ENCODE measurements around the gene CNPY4.
A peak's percentile ranks its signal among the peaks of the same experiment; 100 is the strongest.

The CNPY4 gene, protein sequence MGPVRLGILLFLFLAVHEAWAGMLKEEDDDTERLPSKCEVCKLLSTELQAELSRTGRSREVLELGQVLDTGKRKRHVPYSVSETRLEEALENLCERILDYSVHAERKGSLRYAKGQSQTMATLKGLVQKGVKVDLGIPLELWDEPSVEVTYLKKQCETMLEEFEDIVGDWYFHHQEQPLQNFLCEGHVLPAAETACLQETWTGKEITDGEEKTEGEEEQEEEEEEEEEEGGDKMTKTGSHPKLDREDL

DNA sequence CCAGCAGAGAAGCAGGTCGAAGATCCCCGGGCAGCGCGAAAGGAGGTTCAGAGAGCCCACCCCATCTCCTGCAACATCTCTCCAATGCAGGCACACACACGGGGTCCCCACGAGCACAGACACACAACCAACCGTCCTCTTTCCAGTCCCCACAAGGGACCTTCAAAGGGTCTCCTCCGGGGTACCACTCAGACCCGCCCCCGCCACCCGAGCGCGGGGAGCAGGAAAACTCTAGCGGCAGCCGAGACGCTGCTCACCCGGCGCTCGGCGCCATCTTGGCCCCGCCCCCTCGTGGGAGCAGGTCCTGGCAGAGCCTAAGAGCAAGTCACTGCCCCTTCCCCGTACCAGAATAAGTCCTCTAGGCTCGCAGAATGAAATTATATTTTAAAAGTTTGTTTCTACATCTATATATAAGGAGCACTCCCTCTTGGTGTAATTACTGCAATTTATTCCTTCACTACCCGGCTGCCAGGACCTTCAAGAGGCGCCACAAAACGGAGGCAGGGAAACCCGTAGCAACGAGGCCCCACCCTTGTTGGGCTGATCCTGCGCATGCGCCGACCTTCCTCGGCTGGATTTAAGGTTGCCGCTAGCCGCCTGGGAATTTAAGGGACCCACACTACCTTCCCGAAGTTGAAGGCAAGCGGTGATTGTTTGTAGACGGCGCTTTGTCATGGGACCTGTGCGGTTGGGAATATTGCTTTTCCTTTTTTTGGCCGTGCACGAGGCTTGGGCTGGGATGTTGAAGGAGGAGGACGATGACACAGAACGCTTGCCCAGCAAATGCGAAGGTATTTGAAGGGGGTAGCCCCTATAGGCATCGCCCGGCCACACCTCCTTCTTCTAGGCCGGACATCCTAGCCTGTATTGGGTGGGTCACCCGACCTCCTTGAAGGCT is at the start of gene CNPY4, which contains the start of gene TAF6:
Gene CNPY4, plus strand, starts transcription at position 563 of the 898 bp plus-strand sequence. Its CDS starts 111 bp downstream, at position 674.
Gene TAF6, minus strand, starts transcription at position 287 of the 898 bp plus-strand sequence. CDS start 5,149 bp downstream, outside the sequence.
- DNase-seq, result peak; percentile 93 to 98

DNA sequence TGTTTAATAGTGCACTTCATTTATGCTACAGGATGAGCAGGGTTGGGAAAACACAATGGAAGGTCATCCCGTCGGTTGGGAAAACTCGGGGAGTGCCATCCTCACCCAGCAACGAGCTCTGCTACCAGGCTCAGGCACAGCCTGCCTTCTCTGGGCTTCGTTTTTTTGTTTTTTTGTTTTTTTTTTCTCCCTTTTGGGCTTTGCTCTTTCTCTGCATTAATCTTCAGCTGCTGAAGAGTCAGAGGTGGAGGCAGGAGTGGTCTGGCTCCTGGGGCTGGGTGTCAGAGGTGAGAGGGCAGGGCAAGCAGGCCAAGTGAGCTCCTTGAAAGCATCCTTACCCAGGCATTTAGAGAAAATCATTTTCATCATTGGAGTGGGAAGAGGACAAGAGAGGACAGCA is 49.4 kb upstream of the CNPY4 start:
- no peak for DNase-seq

DNA sequence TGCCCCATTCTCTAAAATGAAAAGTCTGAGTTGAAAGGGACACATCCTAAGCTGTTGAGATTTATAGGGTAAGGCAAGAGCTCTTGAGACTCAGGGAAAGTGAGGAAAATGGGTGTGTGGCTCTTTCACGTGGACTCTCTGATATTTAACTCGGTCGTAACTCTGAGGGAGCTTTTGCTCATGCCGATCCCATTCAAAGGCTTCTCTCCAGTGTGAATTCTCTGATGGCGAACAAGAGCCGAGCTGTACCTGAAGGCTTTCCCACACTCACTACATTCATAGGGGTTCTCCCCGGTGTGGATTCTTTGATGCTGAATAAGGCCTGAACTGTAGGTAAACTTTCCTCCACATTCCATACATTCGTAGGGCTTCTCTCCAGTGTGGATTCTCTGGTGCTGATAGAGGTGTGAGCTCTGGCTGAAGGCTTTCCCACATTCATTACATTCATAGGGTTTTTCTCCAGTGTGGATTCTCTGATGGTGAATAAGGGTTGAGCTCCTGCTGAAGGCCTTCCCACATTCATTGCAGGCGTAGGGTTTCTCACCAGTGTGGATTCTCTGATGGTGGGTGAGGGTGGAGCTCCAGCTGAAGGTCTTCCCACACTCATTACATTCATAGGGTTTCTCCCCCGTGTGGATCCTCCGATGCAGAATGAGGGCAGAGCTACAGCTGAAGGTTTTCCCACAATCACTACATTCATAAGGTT is 48.3 kb upstream of the CNPY4 start:
- no peak for DNase-seq

DNA sequence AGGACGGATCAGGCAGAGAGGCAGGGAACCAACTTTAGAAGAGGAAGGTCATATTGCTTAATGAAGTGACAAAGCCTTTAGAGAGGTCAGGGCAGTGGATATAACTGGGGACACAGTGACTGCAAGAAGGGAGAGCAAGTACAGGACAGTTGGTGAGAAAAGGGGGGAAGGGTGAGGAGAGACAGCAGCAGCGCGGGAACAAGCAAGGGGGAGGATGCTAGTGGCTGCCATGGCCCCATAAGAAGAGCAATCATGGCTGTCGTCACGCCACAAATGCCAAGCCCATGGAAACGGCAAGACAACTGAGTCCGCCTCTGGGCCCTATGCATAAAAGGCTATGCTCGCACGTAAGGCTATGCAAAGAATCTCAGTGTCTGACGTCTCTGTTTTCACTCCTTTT is 47.0 kb upstream of the CNPY4 start:
- DNase-seq, result no peak

DNA sequence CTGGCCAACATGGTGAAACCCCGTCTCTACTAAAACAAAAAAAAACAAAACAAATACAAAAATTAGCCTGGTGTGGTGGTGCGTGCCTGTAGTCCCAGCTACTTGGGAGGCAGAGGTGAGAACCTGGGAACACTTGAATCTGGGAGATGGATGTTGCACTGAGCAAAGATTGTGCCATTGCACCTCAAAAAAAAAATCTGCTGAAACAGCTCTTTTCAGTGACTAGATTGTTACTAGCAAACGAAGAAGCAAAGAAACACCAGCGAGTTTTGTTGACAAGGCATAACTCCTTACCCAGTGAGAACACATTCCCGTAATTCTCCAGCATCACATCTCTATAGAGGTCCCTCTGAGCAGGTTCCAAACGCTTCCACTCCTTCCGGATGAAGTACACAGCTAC is 44.6 kb upstream of the CNPY4 start:
- DNase-seq, result no peak

DNA sequence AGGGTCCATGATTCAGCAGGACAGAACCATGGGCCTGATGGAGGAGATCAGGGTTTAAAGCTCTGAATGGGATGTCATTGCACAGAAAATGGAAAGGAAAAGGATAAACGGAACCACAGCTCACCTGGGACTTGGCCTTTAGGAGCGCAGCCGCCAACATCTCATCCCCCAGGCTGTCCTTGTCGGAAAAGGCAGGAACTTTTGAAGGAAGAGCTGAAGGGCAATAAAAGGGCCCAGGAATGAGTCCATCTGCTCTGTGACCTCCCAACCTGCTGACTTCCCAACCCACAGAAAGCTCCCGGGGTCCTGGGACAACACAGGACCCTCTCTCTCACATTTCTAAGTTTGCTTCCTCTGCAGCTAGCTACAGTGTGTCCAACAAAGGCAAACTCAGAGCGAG is 44.0 kb upstream of the CNPY4 start:
- no peak for DNase-seq

DNA sequence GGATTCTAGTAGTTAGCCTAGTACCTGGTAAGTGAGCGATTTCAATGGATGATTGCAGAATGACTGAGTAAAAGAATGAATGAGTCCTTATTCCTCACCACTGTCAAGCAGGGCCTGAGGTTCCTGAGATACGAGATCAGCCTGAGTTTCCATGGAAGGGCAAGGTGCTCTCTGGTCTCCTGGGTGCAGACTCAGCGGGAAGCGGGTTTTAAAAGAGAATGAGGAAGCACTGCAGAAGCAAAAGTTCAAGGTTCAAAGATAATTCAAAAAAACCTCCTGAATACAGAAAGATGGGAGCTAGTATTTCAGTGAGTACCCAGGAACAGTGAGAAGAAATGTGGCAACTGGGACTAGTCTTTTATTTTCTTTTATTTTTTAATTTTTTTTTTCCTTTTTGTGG is 42.2 kb upstream of the CNPY4 start:
- no peak for DNase-seq

DNA sequence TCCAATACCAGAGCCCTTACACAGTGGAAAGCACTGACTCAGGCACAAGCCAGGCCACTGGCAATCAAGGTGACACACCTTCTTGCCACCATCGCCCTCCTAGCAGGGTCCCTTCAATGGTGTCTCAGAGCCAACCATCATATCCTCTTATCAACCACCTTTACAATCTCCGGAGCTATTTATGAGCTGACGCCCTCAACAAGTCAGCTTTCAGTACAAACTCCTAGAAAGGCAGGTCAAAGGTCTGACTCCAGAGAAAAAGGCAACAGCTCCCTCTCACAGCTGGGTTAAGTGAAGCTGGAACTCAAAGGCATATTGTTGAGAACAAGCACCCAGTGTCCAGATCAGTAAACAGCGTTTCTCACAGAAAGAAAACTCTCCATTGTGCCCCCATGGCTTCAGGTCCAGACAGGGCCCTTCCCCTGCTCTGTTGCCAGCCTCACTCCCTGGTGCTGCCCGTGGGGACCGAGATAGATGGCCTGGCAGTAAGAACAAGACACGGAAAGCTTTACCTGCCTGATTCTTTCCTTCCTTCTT is 40.3 kb upstream of the CNPY4 start:
- no peak for DNase-seq

DNA sequence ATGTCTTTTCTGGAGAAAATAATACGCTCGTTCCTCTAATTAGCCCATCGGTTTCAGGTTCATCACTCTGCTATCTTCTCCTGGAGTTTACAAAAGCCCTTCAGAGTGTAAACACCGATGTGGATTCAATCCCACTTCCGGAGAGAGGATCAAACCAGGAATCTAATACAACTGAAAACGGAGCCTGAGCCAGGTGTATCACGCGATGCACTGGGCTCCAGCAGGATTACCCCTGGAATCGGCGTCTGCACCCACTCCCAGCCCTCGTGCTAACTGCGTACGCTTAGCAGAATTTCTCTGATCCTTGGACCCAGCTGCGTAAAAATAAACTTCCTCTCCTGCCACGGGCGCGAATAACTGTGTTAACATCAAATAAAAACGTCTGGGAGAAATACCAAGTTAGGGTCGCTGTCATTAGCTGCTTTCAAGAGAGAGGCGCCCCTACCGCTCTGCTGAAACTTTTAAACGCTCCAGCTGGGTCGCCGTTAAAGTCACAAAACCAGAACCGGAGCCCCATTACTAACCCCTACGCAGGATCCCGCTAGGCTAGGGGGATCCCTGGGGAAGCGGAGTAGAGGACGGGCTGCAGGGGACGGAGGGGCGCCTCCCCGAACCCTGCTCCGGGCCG is 38.4 kb upstream of the CNPY4 start:
- DNase-seq, result peak; percentile 16 to 43

DNA sequence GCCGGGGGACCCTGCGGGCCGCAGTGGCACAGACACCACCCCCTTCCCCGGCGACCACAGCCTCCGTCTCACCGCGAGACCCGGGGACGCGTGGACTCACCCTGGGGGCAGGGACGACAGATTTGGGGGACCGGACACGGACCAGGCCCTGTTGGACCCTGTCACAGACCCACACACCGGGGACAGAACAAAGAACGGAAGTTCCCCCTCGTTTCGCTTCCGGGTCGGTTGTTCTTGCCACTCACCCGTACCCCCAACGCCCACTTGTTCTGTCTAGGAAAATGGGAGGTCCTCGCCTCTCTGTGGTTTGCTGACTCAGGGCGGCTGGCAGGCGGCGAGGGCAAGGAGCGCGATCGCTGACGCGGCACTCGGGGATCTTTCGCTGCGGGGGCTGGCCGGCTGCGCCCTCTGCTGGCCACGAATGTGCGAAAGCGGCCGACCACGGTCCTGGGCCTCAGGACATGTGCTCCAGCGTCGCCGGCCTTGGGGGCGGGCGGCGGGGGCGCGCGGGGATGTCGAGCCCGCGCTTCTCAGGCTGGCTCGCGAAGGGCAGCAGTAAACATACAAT is 37.8 kb upstream of the CNPY4 start, which contains the start of gene ZNF3:
Gene ZNF3, minus strand, starts transcription at position 189 of the 568 bp plus-strand sequence. CDS start 4,366 bp downstream, outside the sequence.
- peak; percentile 98 to 99 for DNase-seq

DNA sequence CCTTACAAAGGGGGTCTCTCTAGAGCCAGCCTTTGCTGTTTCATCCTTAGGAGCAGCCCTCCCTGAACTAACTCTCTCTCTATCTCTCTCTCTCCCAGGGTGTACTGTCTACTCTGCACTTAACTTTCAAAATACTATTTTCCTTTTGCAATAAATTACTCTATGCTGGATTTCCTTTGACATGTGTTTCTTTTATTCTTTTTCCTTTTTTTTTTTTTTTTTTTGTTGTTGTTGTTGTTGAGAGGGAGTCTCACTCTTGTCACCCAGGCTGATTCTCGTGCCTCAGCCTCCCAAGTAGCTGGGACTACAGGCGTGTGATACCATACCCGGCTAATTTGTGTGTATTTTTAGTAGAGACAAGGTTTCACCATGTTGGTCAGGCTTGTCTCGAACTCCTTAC is 36.5 kb upstream of the CNPY4 start:
- DNase-seq, result no peak

DNA sequence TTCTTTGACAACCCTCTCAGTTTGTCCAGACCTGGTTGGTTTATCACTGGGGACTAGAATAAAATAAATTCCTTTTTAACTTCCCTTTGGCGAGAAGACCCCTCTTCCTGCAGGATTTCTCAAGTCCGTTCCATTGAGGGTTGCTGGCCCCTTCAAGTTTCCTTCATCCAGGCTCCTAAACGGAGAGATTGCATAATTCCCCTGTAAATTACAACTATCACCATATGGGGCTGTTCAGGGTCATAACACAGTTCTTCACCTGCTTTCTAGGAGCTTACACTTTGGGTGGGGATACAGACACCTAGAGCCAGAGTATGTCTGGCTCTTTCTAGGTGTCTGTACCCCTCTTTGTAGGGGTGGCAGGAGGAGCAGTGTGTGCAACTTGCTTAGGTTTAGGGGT is 33.9 kb upstream of the CNPY4 start:
- DNase-seq, result no peak

DNA sequence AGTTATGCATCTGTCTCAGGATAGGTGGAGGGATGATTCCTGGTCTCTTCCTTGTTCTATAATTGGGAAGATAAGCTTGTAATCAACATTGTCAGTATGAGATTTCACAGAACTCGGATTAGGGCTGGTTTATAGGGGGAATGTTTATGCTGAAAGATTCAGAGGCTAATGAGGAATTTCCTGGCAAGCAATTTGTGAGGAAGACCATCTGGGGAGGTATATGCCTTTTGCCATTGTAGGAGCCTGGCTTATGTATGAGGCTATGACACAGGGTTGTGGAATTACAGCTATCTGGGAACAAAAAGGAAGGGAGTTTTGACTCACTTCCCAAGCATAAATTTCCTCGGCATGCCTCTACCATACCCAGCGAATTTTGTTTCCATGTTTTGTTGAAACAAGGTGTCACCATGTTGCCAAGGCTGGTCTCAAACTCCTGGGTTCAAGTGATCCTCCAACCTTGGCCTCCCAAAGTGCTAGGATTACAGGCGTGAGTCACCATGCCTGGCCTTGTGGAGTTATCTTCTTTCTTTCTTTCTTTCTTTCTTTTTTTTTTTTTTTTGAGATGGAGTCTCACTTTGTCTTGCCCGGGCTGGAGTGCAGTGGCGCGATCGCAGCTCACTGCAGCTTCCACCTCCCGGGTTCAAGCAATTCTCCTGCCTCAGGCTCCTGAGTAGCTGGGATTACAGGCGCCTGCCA is 32.2 kb upstream of the CNPY4 start:
- no peak for DNase-seq

DNA sequence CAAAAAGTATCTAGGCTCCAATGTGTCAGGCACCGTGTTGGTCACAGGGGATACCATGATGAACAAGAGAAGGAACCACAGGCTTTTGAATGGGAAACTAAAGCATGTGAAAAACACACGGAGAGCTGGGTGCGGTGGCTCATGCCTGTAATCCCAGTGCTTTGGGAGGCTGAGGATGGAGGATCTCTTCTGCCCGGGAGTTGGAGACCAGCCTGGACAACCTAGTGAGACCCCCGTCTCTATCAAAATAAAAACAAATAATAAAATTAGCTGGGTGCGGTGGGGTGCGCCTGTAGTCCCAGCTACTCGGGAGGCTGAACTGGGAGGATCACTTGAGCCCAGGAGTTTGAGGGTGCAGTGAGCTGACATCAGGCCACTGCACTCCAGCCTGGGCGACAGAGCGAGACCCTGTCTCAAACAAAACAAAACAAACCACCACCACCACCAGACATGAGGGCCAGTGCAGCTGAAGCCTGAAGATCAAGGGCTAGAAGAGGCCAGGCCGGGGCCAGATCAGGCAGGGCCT is 31.3 kb upstream of the CNPY4 start:
- no peak for DNase-seq

DNA sequence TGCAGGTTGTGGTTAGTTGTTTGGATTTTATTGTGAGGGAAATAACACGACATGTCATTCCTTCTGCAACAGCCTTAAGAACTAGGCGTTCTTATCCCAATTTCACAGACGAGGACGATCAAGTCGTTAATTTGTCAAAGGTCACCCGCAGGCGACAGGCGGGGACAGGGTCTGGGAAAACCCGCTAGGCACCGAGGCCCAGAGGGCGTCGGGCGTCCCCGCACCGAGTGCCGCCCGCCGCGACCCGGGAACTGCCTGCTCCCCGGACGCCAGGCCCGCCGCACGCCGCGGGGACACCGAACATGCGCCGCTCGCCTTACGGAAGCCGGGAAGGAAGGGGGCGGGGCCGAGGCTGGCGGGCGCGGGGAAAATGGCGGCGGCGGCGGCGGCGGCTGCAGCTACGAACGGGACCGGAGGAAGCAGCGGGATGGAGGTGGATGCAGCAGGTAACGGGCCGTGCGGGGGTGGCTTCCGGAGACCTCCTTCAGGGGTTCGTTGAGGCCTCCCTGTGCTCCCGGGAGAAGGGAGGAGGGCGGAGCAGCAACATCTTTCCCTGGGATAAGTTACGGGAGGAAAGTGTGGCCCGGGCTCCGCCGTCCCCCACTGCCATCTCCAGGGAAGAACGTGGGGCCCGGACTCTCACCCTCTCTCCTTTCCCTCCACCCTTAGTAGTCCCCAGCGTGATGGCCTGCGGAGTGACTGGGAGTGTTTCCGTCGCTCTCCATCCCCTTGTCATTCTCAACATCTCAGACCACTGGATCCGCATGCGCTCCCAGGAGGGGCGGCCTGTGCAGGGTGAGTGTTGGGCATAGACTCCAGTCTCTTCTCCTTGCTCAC is 30.6 kb upstream of the CNPY4 start, which contains the start of gene COPS6:
Gene COPS6, plus strand, starts transcription at position 349 of the 837 bp plus-strand sequence. Its CDS starts 22 bp downstream, at position 371.
- DNase-seq, result peak; percentile 45 to 91

DNA sequence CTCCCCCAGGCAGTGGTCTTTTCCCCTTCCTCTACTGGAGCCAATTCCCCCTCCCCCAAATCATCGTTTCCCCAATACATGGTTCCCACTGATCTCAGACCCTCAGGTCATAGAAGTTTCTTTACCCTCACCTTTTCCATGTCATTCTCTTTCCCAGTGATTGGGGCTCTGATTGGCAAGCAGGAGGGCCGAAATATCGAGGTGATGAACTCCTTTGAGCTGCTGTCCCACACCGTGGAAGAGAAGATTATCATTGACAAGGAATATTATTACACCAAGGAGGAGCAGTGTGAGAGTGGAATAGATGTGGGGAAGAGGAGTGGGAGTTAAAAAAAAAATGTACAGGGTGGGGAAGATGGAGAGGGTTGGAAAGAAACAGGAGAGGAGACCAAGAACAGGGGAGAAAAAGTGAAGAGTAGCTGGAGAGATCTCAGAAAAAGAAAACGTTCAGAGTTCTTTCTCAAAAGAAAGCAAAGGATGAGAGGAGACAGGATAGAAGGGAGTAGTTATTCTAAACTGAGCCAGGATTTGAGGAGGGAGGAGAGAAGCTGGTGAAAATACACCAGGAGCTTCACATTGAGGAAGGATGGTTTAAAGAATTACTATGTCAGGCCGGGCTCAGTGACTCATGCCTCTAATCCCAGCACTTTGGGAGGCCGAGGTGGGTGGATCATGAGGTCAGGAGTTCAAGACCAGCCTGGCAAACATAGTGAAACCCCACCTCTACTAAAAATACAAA is 29.8 kb upstream of the CNPY4 start:
- no peak for DNase-seq

DNA sequence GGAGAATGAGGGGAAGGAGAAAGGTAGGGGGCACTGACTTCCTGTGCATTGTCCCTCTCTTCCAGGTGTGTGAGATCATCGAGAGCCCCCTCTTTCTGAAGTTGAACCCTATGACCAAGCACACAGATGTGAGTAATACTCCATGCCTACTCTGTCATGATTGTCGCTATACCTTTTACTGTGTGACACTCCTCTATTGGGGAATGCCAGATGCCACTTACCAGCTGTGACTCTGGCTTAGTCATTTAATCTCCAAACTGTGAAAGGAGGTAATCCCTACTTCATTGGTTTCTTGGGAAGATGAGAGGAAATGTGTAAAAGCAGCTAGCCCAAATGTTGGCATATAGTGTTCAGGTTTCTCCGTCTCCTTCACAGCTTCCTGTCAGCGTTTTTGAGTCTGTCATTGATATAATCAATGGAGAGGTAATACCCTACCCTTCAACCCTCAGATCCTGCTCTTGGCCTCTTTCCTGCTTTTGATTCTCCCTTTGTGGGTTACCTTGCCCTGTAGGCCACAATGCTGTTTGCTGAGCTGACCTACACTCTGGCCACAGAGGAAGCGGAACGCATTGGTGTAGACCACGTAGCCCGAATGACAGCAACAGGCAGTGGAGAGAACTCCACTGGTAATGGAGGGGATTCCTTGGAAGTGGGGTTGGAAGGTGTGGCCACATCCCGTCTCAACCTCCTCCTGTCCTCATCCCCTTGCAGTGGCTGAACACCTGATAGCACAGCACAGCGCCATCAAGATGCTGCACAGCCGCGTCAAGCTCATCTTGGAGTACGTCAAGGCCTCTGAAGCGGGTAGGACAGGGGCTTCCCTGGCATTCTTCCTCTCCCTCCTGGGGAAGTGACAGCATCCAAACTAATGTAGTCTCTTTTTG is 28.7 kb upstream of the CNPY4 start:
- peak in 1 of 2 experiments; percentile 44 for DNase-seq

Data from NCI-H526 (cell line).